Measurements from ENCODE around the gene SKAP1. TPM values are rescaled to one million over a fixed set of nuclear protein-coding genes. Genes with fewer than 3 reads are reported as not detected.

The SKAP1 gene
- total RNA-seq, 4 donors from 2014 or later: not detected

DNA sequence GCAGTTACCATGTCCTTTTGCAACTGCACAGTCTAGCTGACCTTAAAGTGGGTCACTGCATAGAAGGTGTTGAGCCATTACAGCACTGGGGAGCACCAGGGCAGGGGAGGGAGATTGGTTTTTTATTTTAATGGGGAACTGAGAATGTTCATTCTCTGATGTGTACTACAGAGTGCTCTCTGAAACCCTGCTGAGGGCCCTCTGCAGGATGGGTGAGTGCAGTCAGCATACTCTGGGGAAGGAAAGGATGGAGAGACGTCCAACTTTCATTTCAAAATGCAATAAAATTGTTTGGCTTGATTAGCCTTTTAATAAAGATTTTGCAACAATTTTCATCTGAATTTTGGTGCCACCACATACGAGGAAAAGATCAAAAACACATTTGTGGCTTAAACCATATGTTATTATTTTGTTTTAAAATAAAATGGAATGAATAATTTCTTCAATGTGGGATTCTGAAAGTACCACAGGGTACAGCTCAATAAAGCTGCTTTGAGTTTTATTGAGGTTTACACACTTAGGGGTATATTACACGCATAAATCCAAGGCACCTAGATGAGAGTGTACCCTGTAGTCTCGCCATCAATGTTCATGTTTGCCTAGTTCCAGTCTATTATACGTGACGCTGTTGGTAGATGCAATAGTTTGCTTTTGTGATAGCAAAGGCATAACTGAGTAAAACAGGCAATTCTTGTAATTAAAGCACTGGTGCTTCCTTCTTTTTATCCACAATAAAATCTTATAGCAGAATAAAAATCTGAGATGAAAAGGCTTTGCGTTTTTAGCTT is 249.0 kb downstream of the SKAP1 start:
- no peaks in the 10 kb centered on the region for H3K36me3 ChIP-seq
- intact Hi-C loops (cut with DNase I; ENCODE audit: low total_unique reads): no loop called here
- DNase-seq (no peak), ATAC-seq (no peak)
- no peaks in the 10 kb centered on the region for H3K4me1 ChIP-seq
- H3K9me3 ChIP-seq: no peaks in the 10 kb centered on the region
- in situ Hi-C loops (cut with MboI; ENCODE audit: low sequenced_read_pairs in 4 of 4): no loop called here
- TF ChIP-seq, protein P1, sequence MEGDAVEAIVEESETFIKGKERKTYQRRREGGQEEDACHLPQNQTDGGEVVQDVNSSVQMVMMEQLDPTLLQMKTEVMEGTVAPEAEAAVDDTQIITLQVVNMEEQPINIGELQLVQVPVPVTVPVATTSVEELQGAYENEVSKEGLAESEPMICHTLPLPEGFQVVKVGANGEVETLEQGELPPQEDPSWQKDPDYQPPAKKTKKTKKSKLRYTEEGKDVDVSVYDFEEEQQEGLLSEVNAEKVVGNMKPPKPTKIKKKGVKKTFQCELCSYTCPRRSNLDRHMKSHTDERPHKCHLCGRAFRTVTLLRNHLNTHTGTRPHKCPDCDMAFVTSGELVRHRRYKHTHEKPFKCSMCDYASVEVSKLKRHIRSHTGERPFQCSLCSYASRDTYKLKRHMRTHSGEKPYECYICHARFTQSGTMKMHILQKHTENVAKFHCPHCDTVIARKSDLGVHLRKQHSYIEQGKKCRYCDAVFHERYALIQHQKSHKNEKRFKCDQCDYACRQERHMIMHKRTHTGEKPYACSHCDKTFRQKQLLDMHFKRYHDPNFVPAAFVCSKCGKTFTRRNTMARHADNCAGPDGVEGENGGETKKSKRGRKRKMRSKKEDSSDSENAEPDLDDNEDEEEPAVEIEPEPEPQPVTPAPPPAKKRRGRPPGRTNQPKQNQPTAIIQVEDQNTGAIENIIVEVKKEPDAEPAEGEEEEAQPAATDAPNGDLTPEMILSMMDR (IDR thresholded peaks at IDR 0.05 in 4 of 5, conservative IDR thresholded peaks at IDR 0.05 in 1 of 5): no peak
- no peak for TF ChIP-seq POLR2A (IDR thresholded peaks at IDR 0.05)
- peaks cover 2 to 27% (median 8%) of the 10 kb centered on the region in 3 donors for H3K27me3 ChIP-seq
- no peak overlapping the region for H3K27ac ChIP-seq
- no peak overlapping the region for H3K4me3 ChIP-seq

DNA sequence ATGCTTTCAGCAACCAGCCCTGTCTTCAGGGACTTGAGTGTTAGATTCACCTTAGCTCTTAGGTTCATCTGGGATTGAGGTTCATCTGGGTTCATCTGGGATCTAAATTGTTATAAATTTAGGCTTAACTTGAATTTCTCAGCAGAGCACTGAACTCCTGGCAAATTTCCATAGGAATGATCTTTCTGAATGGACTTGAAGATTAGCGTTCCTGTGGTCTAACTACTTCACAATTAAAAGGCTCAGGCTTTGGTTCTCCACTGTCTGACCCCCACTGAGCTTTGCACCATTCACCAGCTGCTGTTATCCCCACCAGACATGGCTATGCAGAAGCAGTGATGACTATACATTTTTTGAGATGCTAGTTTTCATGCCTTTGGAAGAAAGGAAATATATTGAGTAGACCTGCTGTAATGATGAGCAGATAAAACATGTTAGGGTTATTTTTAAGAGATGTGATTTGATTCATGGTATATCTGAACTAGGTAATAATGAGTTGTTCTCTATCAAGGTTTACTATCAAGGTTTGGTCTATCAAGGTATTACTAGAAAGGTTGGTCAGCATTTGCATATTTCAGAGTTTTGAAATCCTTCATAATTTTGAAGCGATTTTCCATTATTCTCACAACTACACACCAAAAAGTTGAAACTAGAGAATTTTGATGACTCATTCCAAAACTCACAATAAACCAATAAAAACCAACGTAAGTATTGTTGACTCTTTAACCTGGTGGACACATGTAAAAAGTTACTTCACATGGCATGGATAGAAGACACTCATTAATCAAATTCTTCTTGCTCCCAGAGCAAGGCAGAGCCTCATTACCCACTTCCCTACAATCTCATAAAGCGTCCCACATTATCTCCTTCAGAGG is 250.7 kb downstream of the SKAP1 start:
- DNase-seq (no peak), ATAC-seq (no peak)
- no peak for TF ChIP-seq POLR2A (IDR thresholded peaks at IDR 0.05)
- TF ChIP-seq, protein P1 (IDR thresholded peaks at IDR 0.05 in 4 of 5, conservative IDR thresholded peaks at IDR 0.05 in 1 of 5): no peak
- H3K9me3 ChIP-seq: no peaks in the 10 kb centered on the region
- H3K4me1 ChIP-seq: no peaks in the 10 kb centered on the region
- H3K27ac ChIP-seq: no peak overlapping the region
- no peak overlapping the region for H3K4me3 ChIP-seq
- no peaks in the 10 kb centered on the region for H3K36me3 ChIP-seq
- peaks cover 2 to 15% (median 5%) of the 10 kb centered on the region in 3 donors for H3K27me3 ChIP-seq
- in situ Hi-C loops (cut with MboI; ENCODE audit: low sequenced_read_pairs in 4 of 4): no loop called here
- intact Hi-C loops (cut with DNase I; ENCODE audit: low total_unique reads): no loop called here

DNA sequence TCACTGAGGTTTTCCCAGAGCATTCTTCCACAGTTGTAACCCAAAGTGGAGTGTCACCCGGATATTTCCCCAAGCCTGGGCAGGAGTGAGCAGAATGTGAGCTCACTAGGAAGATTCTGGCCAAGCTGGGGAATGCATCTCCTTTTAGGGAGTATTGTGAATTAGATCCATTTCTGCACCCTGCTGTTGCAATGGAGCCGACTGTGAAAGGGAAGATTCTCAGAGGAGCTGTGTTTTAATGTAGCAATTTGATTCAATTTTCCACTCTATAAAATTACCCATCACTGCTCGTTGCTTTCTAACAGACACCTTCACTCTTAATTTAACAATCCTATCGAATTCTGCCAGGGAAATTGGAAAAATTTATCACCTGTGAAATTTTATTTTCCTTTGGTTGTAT is 251.7 kb downstream of the SKAP1 start:
- in situ Hi-C loops (cut with MboI; ENCODE audit: low sequenced_read_pairs in 4 of 4) (no loop called here), intact Hi-C loops (cut with DNase I; ENCODE audit: low total_unique reads) (no loop called here)
- no peak overlapping the region for H3K27ac ChIP-seq
- no peaks in the 10 kb centered on the region for H3K9me3 ChIP-seq
- H3K4me3 ChIP-seq: no peak overlapping the region
- ATAC-seq (no peak), DNase-seq (no peak)
- TF ChIP-seq, protein P1 (IDR thresholded peaks at IDR 0.05 in 4 of 5, conservative IDR thresholded peaks at IDR 0.05 in 1 of 5): no peak
- TF ChIP-seq POLR2A (IDR thresholded peaks at IDR 0.05): no peak
- H3K27me3 ChIP-seq: peaks cover 2 to 10% (median 2%) of the 10 kb centered on the region in 3 donors
- H3K4me1 ChIP-seq: no peaks in the 10 kb centered on the region
- H3K36me3 ChIP-seq: no peaks in the 10 kb centered on the region

DNA sequence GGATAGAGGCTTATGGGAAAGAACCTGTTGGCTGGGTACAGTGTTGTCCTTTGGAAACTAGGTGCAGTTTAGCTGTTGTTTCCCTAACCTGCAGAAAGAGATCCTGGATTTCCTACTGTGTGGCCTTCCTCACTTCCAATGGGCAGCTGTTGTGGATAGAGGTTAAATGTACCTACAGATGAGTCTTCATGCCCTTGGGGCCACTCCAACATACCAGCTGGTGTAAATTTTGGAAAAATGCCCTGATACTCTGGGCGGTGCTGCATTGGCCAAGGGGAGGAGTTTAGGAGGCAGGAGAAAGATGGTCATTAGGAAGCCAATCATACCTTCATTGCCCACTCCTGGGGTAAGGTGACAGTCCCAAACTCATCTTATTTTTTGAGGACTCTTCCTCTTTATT is 252.2 kb downstream of the SKAP1 start:
- intact Hi-C loops (cut with DNase I; ENCODE audit: low total_unique reads): no loop called here
- no peaks in the 10 kb centered on the region for H3K36me3 ChIP-seq
- in situ Hi-C loops (cut with MboI; ENCODE audit: low sequenced_read_pairs in 4 of 4): no loop called here
- DNase-seq: no peak
- H3K27ac ChIP-seq: no peak overlapping the region
- H3K4me1 ChIP-seq: no peaks in the 10 kb centered on the region
- peaks cover 0 to 10% (median 2%) of the 10 kb centered on the region in 3 donors for H3K27me3 ChIP-seq
- TF ChIP-seq, protein P1 (IDR thresholded peaks at IDR 0.05 in 4 of 5, conservative IDR thresholded peaks at IDR 0.05 in 1 of 5): no peak
- TF ChIP-seq POLR2A (IDR thresholded peaks at IDR 0.05): no peak
- no peak overlapping the region for H3K4me3 ChIP-seq
- no peaks in the 10 kb centered on the region for H3K9me3 ChIP-seq
- no peak for ATAC-seq

Data from gastrocnemius medialis (tissue), 4 donors.